Inferior parietal cortex (tissue), 1 donor: ENCODE data around the gene ECSIT.
"Not testable (repeated sequence)": the region's sequence is repeated elsewhere in the genome, so short reads cannot be mapped to it uniquely, and the experiment has no call there.

Experiments
- DNase-seq: peaks from one replicate; pipeline ENCODE4 v3.0.0-alpha.2; 2016; ENCODE audit errors: extremely low spot score

Gene ECSIT

DNA sequence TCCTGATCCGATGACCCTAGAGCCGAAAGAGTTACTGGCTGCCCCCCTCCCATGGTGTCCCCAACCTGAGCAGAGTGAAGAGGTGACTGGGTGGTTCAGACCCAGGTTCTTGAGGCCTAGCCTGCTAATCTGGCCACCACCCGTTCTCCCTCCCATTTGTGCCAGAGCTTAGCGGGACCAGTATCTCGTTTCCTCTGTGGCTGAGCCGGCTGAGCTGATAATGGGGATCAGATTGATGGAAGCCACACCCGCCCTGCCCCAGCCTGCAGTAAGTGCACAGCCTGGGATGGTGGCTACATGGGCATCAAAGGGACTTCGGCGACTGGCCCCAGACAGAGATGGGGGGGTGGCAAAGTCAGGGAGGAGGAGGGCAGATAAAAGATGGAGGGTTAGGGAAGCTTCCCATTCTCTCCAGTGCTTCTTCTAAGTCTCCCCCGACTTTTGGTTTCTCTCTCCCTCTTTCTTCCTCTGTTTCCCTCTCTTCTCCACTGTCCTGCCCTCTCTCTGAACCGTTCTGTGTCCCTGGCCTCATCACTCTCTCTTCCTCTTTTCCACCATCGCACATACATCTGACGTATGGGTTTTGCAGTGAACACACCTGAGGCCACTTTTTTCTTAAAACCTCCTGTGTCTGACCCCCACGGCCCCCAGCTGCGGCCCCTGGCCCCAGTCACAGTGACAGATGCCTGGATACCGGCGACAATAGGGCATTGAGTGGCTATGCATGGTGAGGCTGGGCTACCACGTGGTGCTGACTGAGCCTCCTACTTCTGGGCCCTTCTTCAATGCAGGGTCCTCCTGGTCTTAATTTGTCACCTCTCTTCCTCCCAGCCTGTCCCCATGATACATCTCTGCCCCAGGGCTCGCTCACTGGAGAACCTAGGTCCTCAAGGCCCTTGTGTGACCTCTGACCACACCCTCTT, 50.5 kb downstream of the ECSIT start:
- DNase-seq = no peak

DNA sequence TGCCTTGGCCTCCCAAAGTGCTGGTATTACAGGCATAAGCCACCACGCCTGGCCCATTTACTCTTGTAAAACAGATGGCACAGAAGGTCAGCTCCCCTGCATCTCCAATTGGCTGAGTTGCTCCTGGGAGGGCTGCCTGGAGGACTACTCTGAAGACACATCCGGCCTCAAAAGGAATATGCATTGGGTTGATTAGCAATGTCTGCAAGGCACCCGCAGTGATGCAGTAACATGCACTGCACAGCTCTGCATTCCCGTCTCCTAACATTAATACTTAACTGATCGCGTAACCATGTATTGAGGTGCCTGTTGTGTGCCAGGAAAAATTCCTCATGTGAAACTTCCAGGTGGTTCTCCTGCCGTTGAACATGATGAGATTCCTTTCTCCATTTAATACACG, 53.1 kb downstream of the ECSIT start:
- DNase-seq = no peak

DNA sequence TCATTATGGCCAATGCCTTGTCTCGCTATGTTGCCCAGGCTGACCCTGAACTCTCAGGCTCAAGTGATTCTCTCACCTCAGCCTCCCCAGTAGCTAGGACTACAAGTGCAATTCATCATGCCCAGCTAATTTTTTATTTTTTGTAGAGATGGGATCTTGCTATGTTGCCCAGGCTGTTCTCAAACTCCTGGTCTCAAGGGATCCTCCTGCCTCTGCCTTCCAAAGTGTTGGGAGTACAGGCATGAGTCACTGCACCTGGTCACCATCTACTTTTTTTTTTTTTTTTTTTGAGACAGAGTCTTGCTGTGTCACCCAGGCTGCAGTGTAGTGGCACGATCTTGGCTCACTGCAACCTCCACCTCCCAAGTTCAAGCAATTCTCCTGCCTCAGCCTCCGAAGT, 53.6 kb downstream of the ECSIT start:
- not testable (repeated sequence) for DNase-seq

DNA sequence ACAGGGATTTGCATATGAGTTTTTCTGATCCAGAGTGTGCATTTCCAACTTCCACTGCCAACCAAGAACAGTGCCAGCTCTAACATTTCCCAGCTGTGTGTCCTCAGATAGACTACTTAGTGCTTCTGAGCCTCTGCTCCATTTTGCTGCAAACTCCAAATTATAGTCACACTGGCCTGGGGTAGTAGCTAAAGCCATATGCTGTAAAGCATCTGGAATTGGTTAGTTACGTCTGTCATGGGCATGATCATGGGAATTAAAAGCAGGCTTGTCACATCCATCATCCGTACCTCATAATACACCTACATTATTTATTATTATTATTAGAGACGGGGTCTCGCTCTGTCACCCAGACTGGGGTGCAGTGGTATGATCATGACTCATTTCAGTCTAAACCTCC, 55.2 kb downstream of the ECSIT start:
- no peak for DNase-seq

DNA sequence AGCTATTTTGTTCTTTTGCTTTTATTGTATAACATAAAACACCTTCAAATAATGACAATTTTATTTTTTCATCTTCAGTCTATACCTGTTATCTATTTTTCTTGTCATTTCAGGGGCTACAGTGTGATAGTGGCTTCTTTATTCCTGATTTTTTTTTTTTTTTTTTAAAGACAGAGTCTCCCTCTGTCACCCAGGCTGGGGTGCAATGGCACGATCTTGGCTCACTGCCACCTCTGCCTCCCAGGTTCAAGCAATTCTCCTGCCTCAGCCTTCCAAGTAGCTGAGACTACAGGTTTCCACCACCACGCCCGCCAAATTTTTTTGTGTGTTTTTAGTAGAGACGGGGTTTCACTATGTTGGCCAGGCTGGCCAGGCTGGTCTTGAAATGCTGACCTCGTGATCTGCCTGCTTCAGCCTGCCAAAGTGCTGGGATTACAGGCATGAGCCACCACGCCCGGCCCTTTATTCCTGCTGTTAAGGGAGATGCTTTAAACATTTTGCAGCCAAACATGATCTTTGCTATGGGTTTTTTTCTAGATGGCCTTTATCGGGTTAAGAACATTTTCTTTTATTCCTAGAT, 60.6 kb downstream of the ECSIT start:
- DNase-seq = not testable (repeated sequence)

DNA sequence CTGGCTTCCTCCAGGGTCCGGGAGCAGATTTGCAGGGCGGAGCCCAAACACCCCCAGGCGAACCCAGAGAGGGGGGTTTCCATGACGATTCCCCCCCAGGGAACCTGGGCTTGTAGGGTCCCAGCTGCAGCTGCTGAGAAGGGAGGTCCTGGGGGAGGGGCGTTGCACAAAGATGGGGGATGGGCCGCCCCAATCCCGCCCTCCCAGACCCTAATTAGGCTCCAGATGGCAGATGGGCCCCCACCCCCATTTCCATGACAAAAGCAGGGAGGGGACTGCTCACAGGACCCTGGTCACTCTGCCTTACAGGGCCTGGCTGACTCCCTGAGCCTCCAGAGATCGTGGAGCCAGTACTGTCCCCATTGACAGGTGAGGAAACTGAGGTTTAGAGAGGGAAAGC, 63.3 kb downstream of the ECSIT start:
- DNase-seq = no peak

DNA sequence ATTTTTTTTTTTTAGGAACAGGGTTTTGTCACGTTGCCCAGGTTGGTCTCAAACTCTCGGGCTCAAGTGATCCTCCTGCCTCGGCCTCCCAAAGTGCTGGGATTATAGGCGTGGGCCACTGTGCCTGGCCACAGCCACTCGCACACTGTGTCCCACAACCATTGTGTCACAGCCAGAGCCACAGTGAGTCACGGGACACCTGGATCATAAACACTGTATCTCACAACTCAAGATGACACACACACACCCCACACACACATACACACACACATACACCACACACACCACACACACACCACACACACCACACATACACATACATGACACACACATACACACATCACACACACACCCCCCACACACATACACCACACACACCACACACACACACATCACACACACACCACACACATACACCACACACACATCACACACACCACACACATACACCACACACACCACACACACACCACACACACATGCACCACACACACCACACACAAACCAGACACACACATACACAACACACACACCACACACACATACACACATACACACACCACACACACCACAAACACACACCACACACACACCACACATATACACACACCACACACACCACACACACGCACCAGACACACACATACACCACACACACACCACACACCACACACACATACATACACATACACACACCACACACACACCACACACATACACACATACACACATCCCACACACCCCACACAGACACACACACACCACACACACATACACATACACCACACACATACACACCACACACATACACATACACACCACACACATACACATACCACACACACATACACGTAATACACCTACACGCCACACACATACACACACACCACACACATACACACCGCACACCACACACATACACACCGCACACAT, 64.3 kb downstream of the ECSIT start:
- no peak for DNase-seq

DNA sequence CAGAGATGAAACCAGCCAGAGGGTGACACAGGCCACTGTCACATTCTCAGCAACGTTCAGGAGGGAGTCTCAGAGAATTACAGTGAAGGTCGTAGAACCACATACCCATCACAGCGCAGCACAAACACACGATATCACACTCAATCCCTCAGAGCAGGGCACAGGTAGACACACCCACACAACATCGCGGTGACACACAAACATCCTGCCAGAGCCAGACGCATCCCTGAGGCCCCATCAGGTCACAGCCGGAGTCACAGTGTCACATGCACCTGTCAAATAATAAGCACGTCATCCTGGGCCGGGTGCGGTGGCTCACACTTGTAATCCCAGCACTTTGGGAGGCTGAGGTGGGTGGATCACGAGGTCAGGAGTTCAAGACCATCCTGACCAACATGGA, 65.5 kb downstream of the ECSIT start:
- no peak for DNase-seq

DNA sequence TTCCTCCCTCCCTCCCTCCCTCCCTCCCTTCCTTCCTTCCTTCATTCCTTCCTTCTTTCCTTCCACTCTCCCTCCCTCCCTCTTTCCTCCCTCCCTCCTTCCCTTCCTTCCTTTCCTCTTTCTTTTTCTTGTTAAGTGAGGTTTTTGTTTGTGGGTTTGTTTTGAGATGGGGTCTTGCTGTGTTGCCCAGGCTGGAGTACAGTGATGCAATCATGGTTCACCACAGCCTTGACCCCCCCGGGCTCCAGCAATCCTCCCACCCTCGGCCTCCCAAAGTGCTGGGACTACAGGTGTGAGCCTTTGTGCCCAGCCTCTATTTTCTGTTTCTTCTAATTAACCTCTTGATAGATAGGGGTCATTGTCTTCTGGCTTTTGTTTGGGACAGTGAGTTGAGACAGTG, 67.5 kb downstream of the ECSIT start:
- no peak for DNase-seq

DNA sequence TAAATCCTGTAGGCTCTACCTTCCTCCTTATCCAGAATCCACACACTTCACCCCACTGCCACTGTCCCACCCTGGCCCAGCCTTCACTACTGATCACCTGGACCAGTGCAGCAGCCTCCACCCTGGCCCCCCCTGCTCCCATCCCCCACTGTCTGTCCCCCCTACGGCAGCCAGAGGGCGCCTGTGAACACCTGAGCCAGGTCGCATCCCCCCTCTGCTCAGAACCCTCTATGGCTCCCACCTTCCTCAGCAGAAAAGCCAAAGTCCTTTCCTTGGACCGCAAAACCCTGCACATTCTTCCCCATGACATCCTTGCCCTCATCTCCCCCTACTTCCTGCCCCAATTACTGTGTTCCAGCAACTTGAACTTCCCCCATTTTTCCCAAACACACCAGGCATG, 68.7 kb downstream of the ECSIT start:
- no peak for DNase-seq

DNA sequence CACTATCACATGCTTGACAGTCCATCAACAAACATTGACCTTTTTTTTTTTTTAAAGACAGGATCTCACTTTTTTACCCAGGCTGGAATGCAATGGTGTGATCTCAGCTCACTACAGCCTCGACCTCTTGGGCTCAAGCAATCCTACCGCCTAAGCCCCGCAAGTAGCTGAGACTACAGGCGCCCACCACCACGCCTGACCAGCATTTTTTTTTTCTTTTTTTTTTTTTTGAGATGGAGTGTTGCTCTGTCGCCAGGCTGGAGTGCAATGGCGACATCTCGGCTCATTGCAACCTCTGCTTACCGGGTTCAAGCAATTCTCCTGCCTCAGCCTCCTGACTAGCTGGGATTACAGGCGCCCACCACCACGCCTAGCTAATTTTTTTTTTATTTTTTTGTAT, 70.0 kb downstream of the ECSIT start:
- not testable (repeated sequence) for DNase-seq

DNA sequence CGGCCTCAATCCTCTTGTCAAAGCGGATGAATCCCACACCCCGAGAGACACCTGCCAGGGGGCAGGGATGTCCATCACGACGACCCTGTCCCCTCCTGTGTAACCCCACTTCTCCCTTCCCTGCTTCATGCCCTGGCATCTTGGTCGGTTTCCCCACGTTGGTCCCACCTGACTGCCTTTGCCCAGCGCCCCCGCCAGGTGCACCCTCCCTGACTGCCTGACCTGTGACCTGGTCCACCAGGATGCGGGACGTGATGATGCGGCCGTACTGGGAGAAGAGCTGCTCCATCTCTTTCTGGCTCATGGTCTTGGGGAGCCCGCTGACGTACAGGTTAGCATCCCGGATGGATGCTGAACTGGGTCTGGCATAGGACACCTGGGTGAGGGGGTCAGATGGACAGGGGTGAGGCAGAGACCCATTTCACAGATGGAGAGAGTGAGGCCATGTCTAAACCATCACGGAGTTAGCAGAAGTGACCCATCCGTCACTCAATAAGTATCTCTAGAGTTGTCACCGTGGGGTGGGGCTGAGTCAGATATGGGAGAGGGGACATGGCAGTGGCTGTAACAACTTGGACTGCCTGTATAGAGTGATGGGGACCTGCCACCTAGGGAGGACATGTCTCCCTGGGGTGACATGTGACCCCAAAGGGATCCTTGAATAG, 70.6 kb downstream of the ECSIT start:
- no peak for DNase-seq

DNA sequence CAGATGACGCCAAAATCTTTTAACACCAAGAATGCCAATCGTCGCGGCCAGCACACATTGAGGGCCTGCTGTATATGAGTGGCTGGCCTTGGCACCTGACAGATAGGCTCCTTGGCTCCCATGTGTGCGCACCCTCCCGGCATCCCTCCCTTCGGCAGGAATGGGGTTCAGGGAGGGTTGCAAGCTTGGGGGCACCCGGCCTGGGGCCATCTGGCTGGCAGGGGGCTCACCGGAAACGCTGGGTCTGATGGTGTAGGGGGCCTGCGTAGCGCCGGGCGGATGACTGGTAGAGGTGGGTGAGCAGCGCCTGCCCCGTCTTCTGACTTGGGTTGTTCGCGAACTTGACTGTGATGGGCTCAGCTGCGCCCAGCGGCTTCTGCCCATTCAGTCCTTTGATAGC, 71.1 kb downstream of the ECSIT start:
- no peak for DNase-seq

DNA sequence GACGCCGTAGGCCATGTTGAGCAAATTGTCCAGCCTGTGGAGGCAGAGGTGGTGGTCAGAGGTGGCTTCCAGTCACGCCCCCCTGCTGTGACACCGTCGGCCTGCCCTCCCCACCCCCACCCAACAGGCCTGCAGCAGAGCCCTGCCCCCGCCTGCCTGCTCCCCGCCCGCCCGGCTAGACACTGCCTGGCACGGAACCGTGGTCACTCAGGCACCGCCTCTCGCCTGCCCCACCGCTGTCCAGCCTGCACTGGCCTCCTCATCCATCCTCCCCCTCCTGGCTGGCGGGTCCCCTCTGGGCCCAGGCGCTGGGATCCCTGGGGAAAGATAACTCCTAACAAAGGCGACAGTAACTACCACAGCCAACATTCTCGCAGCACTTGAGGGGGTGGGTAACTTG, 71.8 kb downstream of the ECSIT start:
- DNase-seq = peak; percentile 65

DNA sequence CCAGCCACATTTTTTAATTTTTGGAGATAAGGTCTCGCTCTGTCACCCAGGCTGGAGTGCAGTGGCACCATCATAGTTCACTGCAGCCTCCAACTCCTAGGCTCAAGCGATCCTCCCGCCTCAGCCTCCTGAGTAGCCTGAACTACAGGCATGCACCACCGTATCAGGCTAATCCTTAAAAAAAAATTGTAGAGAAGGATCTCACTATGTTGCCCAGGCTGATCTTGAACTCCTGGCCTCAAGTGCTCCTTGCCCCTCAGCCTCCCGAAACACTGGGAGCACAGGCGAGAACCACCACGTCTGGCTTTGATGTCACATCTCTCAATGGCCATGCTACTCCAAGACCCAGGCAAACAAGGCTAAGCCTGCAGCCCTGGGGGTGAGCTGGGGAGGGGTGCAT, 72.3 kb downstream of the ECSIT start:
- DNase-seq = no peak
